GM23248 (cell line): ENCODE data around the gene UBE3B.

Source experiments
- EZH2 ChIP-seq: fragments of 200-600 bp; sonication (generic); IDR thresholded peaks from 2 replicates; pipeline ENCODE4 v1.6.1; 2018; ENCODE audit warnings: antibody characterized with exemption, mild to moderate bottlenecking; ENCODE audit not compliant: insufficient read depth, poor library complexity, severe bottlenecking
- EZH2phosphoT487 ChIP-seq: fragments of 200-600 bp; sonication (generic); IDR thresholded peaks from 2 replicates; pipeline ENCODE4 v1.6.1; 2018; ENCODE audit warnings: antibody characterized with exemption, moderate library complexity, mild to moderate bottlenecking, low read depth; ENCODE audit not compliant: insufficient read depth

DNA sequence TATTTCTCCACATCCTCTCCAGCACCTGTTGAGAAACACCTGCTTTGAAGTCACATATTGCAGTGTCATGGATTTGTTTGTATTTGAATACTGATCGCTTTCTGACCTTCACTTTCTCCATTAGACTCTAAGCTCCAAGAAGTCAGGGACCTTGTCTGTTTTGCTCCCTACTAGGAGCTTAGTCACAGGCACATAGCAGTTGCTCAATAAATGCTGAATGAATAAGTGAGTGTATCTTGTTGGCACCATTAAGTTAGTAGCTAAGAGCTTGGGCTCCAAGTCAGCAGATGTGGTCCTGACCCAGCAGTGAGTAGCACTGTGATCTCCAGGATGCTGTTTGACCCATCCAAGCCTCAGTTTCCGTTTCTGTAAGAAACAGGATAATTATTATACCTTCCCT, 106.3 kb downstream of the UBE3B start:
- no peak for TF ChIP-seq EZH2phosphoT487
- no peak for TF ChIP-seq EZH2
